Gastroesophageal sphincter (tissue), 4 donors: ENCODE data around the gene ERAL1. TPM values are rescaled to one million over a fixed set of nuclear protein-coding genes. Genes with fewer than 3 reads are reported as not detected.
A peak's percentile ranks its signal among the peaks of the same experiment; 100 is the strongest.

Source experiments
- ATAC-seq: fragments of 150-250 bp; one replicate; pipeline ENCODE4 v1.9.1; 2016; ENCODE audit warnings: mild to moderate bottlenecking, moderate library complexity
- H3K27ac ChIP-seq, 4 donors: fragments of 200-600 bp; sonication (generic) in 3 of 4; 1 replicate in 3 of 4; 2 replicates in 1 of 4; pipeline ENCODE4 v1.5.1; 2016 to 2019
- H3K27me3 ChIP-seq: fragments of 200-600 bp; sonication (generic); one replicate; pipeline ENCODE4 v1.5.1; 2019
- H3K36me3 ChIP-seq, 2 donors: fragments of 200-600 bp; sonication (generic); one replicate each; pipeline ENCODE4 v1.5.1; 2019; ENCODE audit warnings: control low read depth in 1 of 2
- H3K4me1 ChIP-seq, 3 donors: fragments of 200-600 bp; sonication (generic); 1 replicate in 2 of 3; 2 replicates in 1 of 3; pipeline ENCODE4 v1.5.1; 2016 to 2019; ENCODE audit warnings: control low read depth in 2 of 3
- H3K4me3 ChIP-seq, 2 donors: fragments of 200-600 bp; sonication (generic); one replicate each; pipeline ENCODE4 v1.5.1; 2019; ENCODE audit warnings: mild to moderate bottlenecking in 1 of 2, moderate library complexity in 1 of 2
- H3K9me3 ChIP-seq, 3 donors: fragments of 200-600 bp; sonication (generic); one replicate each; pipeline ENCODE4 v1.5.1; 2017 to 2019; ENCODE audit warnings: control low read depth in 2 of 3
- EP300 ChIP-seq: sonication (generic); formaldehyde crosslinking; IDR thresholded peaks from one replicate; pipeline ENCODE4 v1.6.1; 2017; ENCODE audit warnings: antibody characterized with exemption, mild to moderate bottlenecking
- POLR2A ChIP-seq, 2 donors: fragments of 450-650 bp; IDR thresholded peaks; one replicate each; pipeline ENCODE4 v1.6.1; 2017; ENCODE audit warnings: antibody characterized with exemption in 2 of 2, mild to moderate bottlenecking in 2 of 2, moderate library complexity in 1 of 2
- POLR2AphosphoS5 ChIP-seq: sonication (generic); formaldehyde crosslinking; IDR thresholded peaks from one replicate; pipeline ENCODE4 v1.6.1; 2017; ENCODE audit warnings: antibody characterized with exemption
- WGBS, 2 donors: methylation state at CpG; one replicate each; pipeline ENCODE4 v1.1.5; 2018; ENCODE audit warnings: low coverage in 1 of 2; 5-methylcytosine and 5-hydroxymethylcytosine counted together
- total RNA-seq, 4 donors: library from RNA; depleted of rRNA; stranded (reverse); fragments of >200 nt; gene quantifications; one replicate each; pipeline ENCODE4 v1.1.0, GENCODE V29; 2016
- TF ChIP-seq, protein P1 (sequence below), 4 experiments: fragments of 200-600 bp in 2 of 4; fragments of 450-650 bp in 2 of 4; sonication (generic) in 1 of 4; IDR thresholded peaks; one replicate each; pipeline ENCODE4 v1.5.1; 2017 to 2019; ENCODE audit warnings: antibody characterized with exemption in 4 of 4, mild to moderate bottlenecking in 2 of 4, moderate library complexity in 2 of 4

The ERAL1 gene
- total RNA-seq, 4 donors from 2014 or later: 25.8 to 48.3 (median 29.2) TPM

DNA sequence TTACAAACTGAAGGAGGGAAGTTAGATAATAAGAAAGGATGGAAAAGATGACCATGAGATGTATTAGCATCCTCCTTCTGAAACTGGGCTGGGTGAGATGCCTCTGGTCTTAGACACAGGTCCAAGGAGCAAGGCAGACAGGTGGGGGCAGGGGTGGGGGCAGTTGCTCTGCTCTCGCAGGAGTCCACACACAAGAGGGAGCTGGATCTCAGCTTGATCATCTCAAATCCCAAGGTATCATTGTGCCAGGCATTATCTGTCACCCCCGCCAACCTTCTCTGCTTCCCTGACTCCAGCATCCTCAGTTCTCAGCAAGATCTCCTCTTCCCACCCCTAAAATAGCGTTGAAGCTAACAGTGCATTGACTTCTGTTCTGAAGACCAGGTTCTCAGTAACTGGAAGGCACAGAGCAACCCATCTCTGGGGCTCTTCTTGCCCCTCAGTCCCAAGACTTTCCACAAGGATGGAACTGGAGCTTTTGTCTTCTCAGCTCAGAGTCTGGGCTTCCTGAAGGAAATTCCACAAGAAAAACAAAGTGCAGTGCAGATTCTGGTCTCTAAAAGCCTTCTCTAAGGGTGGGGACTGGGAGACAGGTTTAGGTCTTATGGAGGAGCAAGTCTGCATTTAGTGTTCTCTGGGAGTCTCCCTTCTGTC, 41.1 kb downstream of the ERAL1 start:
- ATAC-seq: no peak
- no peak for TF ChIP-seq EP300
- TF ChIP-seq POLR2A (IDR thresholded peaks at IDR 0.05): no peak
- TF ChIP-seq, protein P1, sequence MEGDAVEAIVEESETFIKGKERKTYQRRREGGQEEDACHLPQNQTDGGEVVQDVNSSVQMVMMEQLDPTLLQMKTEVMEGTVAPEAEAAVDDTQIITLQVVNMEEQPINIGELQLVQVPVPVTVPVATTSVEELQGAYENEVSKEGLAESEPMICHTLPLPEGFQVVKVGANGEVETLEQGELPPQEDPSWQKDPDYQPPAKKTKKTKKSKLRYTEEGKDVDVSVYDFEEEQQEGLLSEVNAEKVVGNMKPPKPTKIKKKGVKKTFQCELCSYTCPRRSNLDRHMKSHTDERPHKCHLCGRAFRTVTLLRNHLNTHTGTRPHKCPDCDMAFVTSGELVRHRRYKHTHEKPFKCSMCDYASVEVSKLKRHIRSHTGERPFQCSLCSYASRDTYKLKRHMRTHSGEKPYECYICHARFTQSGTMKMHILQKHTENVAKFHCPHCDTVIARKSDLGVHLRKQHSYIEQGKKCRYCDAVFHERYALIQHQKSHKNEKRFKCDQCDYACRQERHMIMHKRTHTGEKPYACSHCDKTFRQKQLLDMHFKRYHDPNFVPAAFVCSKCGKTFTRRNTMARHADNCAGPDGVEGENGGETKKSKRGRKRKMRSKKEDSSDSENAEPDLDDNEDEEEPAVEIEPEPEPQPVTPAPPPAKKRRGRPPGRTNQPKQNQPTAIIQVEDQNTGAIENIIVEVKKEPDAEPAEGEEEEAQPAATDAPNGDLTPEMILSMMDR (IDR thresholded peaks at IDR 0.05): no peak
- no peak for TF ChIP-seq POLR2AphosphoS5
- Histone ChIP-seq H3K27ac (peak overlapping the region in 3 of 4 donors; percentile 90 to 96 (median 96)), H3K27me3 (no peaks in the 10 kb centered on the region), H3K9me3 (no peaks in the 10 kb centered on the region), H3K36me3 (peaks cover 0 to 8% of the 10 kb centered on the region in 2 donors), H3K4me1 (peaks cover 0 to 65% (median 11%) of the 10 kb centered on the region in 3 donors), H3K4me3 (peak overlapping the region in 1 of 2 donors; percentile 97)
- 77% methylated on average over 2 of the region's 3 CpGs; no CpG with 5 or more reads in 1 of the 2 donors for WGBS, 2 donors

DNA sequence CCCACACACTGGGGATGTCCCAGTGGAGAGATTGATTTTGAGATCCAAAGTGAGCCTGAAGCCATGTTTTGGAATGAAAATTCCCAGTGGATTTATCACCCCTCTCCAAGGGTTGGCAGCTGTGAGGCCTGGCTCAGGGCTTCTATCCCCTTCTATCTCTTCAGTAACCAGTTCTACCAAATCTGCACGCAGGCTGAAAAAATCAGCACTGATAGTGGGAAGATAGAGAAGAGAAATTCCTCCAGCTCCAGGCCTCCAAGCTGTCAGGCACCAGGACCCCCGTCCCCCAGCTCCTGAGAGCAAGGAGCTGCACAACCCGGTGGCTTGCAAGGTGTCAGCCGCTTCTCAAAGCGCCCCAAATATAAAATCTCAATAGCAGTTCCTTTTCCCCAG, 41.7 kb downstream of the ERAL1 start:
- peaks cover 0 to 2% of the 10 kb centered on the region in 2 donors for H3K36me3 ChIP-seq
- no peaks in the 10 kb centered on the region for H3K27me3 ChIP-seq
- 0 to 3% methylated on average over 1 to 3 of the region's 5 CpGs for WGBS, 2 donors
- H3K27ac ChIP-seq: peak overlapping the region; percentile 73 to 96 (median 93)
- peaks cover 0 to 68% (median 11%) of the 10 kb centered on the region in 3 donors for H3K4me1 ChIP-seq
- ATAC-seq: no peak
- TF ChIP-seq, protein P1 (IDR thresholded peaks at IDR 0.05): no peak
- no peak for TF ChIP-seq EP300
- TF ChIP-seq POLR2AphosphoS5: no peak
- no peak for TF ChIP-seq POLR2A (IDR thresholded peaks at IDR 0.05)
- H3K4me3 ChIP-seq: peak overlapping the region; percentile 67 to 97
- H3K9me3 ChIP-seq: no peaks in the 10 kb centered on the region

DNA sequence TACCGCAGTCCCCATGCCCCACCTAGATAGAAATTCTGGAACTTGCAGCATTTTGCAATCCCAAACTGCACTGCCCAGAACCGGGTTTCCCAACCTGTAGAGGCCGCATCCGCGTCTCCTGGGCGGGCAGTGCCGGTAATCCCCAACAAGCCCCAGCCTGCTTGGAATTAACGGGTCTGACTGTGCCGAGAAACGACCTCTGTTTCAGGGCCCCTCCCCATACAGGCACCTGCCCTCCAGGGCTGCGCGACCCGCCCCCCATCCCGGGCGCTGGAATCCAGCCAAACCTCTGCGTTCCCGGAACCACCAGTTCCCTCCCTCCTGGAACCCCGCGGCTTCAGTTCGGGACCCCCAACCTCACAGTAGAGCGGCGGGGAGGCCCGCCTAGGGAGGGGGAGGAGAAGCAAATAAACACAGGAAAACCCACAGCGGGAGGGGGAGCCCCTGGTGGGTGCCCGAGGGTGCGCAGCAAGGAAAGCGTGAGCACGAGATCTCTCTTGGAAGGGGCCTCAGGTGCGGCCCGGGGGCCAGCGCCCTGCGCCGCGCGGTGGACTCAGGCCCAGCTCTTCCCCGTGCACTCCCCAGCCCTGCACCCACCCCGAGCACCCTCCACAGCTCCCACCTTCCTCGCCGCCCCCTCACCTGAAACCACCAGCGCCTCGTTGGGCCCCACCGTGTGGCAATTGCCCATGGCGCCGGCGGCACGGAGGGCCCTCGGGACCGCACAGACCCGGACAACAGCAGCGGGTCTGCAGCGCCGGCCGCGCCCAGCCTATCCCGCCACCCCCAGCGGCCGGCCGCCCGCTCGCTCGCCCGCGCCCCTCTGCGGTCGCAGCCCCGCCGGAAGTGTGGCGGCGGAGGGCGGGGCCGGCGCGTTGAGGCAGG, 42.3 kb downstream of the ERAL1 start, which contains the start of gene FLOT2:
TSS of gene FLOT2 (minus strand) at position 850 of the 885 bp plus-strand sequence. CDS start at position 691, 159 bp downstream.
- Histone ChIP-seq H3K27me3 (no peaks in the 10 kb centered on the region), H3K4me3 (peak within 1 kb of the TSS; percentile 67 to 97), H3K4me1 (peaks cover 0 to 68% (median 11%) of the 10 kb centered on the region in 3 donors), H3K27ac (peak within 1 kb of the TSS; percentile 73 to 96 (median 93)), H3K9me3 (no peaks in the 10 kb centered on the region), H3K36me3 (no peaks in the 10 kb centered on the region)
- ATAC-seq: peak; percentile 86
- no CpG with 5 or more reads among the region's 73 CpGs for WGBS, 2 donors
- TF ChIP-seq POLR2AphosphoS5: peak; percentile 89
- no peak for TF ChIP-seq EP300
- peak; percentile 61 to 63 for TF ChIP-seq POLR2A (IDR thresholded peaks at IDR 0.05)
- TF ChIP-seq, protein P1 (IDR thresholded peaks at IDR 0.05): peak in 3 of 4 experiments; percentile 15 to 39 (median 26)

DNA sequence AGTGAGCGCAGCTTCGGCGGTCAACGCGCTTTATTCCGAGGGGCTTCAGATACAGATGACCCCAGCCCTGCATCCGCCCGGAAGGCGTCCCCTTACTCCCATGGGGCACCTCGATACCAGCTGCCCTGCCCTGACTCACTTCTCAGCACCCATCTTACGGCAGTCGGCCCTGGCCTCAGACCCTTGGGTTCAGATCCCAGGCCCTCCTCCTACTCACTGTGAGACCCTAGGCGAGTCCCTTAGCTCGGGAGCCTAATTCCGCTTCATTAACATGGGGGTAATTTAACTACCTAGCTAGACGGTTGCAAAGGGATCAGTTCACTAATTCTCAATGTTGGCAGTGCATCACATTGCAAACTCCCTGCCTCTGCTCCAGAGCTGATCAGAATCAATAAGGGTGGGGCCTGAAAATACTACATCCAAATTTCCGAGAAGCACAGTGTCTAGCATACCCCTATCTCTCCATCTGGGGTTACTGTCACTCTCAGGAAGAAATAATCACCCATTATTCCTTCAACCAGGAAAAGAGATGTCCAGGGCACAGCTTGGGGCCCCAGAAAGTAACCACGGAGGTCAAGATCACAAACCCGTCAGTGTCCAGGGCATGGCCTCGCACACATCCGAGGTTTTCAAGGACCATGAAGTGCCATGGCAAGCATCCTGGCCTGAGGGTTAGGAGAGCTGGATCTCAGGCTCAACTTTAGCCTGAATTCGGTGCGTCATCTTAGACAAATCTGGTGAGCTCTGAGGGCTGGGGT, 43.1 kb downstream of the ERAL1 start:
- Histone ChIP-seq H3K4me1 (peaks cover 0 to 64% (median 11%) of the 10 kb centered on the region in 3 donors), H3K36me3 (no peaks in the 10 kb centered on the region), H3K9me3 (no peaks in the 10 kb centered on the region), H3K4me3 (peak overlapping the region; percentile 67 to 97), H3K27me3 (no peaks in the 10 kb centered on the region), H3K27ac (peak overlapping the region; percentile 73 to 96 (median 93))
- peak; percentile 5 for ATAC-seq
- WGBS, 2 donors: 47% methylated on average over 7 of the region's 23 CpGs; no CpG with 5 or more reads in 1 of the 2 donors
- no peak for TF ChIP-seq POLR2AphosphoS5
- no peak for TF ChIP-seq EP300
- TF ChIP-seq, protein P1 (IDR thresholded peaks at IDR 0.05): no peak
- TF ChIP-seq POLR2A (IDR thresholded peaks at IDR 0.05): no peak
